HG03378 (cell line): Measurements from ENCODE around the gene PMP22.
A peak's percentile ranks its signal among the peaks of the same experiment; 100 is the strongest.
"Not testable (repeated sequence)": the region's sequence is repeated elsewhere in the genome, so short reads cannot be mapped to it uniquely, and the experiment has no call there.

Experiments
- ATAC-seq: cut with Tn5 transposase; IDR thresholded peaks from one replicate; pipeline ENCODE4 v1.9.1; 2021; ENCODE audit warnings: mild to moderate bottlenecking, moderate library complexity; ENCODE audit not compliant: unreplicated experiment

Gene PMP22

GRCh38 chr17:15257258-15257788, 7.8 kb downstream of the PMP22 start:
- ATAC-seq = peak; percentile 69

- no peak for ATAC-seq
Observed at GRCh38 chr17:15256689-15257088, 8.4 kb downstream of the PMP22 start.

DNA sequence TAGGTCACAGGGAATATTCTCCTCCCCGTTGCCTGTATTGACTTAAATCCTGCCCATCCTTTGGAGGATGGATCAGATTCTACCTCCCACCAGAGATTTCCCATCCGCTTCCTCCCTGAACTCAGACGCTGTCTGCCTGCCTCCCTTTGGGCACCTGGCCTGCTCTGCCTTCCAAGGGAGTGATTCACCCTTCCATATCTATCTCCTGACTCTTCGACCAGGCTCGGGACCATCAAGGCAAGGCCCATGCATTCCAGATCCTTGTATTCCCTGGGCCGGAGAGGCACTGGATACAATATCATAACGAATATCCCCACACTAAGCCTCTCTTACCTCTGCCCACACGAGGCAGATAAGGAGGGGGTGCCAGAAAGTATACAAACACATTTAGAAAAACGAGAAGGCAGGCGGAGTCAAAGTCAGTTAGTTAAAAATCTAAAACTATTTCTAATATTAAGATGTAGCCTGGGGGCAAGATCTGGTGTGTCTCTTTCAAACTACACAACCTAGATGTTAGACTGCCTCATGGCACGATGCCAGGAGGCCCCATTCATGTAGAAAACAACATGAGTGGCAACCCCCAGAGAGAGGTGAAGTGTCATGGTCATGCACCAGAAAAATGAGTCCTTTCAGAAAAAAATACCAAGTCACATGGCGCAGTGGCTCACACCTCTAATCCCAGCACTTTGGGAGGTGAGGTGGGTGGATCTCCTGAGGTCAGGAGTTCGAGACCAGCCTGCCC, 9.2 kb downstream of the PMP22 start:
- ATAC-seq = no peak

- ATAC-seq = no peak
Observed at GRCh38 chr17:15250135-15250860, 14.8 kb downstream of the PMP22 start.

GRCh38 chr17:15249487-15249886, 15.6 kb downstream of the PMP22 start:
- no peak for ATAC-seq

GRCh38 chr17:15247891-15248529, 17.1 kb downstream of the PMP22 start:
- no peak for ATAC-seq

- no peak for ATAC-seq
Observed at GRCh38 chr17:15245054-15245453, 20.1 kb downstream of the PMP22 start.

DNA sequence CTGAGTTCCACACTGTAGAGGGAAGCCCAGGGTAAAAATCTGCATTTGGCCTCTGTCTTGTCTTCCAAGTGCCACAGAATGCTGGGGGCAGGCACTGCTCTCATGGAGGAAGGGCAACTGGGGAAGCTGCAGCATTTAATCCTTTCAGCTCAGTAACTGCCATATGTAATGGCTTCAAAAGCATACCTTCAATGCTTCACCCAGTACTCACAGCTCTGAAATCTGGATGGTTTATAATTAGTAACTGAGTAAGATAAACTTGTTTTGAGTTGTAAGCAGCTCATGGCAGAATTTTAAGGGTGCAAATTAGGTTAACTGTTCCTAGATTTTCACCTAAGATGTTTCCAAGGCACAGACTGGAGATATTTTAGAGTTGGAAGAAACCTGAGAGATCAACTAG, 24.5 kb downstream of the PMP22 start:
- no peak for ATAC-seq

DNA sequence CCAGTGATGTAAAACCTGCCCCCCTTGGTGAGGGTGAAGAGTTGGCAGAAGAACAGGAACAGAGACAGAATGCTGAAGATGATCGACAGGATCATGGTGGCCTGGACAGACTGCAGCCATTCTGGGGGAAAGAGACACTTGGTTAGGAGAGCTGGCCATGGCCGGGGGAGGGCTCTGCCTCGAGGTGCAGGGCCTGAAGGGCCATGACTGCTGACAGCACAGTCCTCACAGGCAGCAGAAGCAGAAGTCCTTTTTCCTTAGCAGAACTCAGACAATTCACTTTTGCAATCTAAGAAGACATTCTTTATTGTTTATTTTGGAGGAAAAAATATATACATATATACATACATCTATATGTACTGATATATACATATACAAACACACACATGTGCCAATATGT, 25.6 kb downstream of the PMP22 start:
- ATAC-seq = no peak

- ATAC-seq = no peak
Observed at GRCh38 chr17:15238676-15239422, 26.3 kb downstream of the PMP22 start.

DNA sequence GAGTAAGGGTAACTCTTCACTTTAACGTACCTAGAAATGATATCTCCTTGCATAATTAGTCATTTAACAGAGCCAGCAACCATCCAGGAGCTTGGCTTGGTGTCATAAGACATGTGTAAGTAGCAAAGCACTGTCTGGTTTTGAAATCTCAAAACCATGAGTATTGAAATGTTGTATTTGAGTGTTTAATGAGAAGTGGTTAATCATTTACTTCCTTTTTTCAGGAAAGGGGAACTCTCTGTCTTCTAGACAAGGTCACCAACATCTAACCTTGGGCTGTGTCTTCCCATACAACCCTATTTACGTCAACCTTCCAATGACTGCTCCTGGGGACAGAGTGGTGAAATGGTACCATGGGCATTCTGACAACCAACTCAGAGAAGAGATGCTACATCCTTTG, 27.1 kb downstream of the PMP22 start:
- no peak for ATAC-seq

- no peak for ATAC-seq
Observed at GRCh38 chr17:15237106-15237425, 28.1 kb downstream of the PMP22 start.

DNA sequence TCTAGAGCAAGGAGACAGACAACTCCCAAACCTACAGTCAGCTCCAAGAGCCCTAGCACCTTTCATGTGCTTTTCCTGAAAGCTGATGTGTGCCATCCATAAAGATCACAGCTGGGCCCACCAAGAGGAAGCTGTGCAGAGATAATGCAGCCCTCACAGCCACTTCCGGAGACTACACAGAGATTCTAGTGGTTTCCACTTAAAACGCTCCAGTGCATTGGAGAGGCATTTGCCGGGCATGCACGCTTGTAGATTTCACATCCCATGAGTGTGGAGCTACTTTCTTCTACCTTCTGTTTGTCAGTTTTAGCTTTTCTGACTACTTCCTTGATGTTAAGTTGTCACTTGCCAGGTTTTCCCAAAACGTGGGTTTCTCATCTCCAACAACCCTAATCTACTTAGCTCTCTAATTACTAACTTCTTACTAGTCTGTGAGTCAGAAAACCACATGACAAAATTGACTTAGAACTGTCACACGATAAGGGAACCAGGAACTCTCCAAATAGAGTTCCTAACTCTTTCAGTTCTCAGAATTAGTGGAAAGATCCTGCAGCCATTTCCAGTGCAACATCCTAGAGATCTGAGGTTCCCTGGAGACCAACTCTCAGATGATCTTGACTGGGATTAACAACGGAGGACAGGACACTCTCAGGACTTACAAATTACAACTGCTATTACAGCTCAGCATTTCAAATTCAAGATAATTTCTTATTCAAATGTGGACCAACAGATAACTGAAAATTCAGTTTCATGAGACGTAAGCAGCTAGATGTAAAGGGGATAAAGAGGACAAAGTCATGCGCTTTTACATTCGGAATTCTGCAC, 28.6 kb downstream of the PMP22 start:
- ATAC-seq = no peak

- ATAC-seq = no peak
Observed at GRCh38 chr17:15233971-15234370, 31.2 kb downstream of the PMP22 start.

GRCh38 chr17:15233022-15233805, 31.9 kb downstream of the PMP22 start:
- ATAC-seq = no peak

- no peak for ATAC-seq
Observed at GRCh38 chr17:15232517-15232915, 32.6 kb downstream of the PMP22 start.

- ATAC-seq = no peak
Observed at GRCh38 chr17:15231851-15232516, 33.1 kb downstream of the PMP22 start.

DNA sequence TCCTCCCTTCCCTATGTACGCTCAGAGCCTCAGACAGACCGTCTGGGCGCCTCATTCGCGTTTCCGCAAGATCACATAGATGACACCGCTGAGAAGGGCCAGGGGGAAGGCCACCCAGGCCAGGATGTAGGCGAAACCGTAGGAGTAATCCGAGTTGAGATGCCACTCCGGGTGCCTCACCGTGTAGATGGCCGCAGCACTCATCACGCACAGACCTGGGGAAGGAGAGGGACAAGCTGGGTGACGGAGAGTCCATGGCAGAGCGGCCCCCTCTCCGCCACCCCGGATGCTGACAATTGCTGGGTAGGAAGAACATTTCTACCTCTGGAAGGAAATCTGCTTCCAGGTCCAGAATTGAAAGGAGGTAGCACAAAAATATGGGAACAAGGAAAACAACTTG, 34.3 kb downstream of the PMP22 start:
- no peak for ATAC-seq

- not testable (repeated sequence) for ATAC-seq
Observed at GRCh38 chr17:15221827-15222226, 43.3 kb downstream of the PMP22 start.
